Measurements from ENCODE around the gene DLX2.

The DLX2 gene

DNA sequence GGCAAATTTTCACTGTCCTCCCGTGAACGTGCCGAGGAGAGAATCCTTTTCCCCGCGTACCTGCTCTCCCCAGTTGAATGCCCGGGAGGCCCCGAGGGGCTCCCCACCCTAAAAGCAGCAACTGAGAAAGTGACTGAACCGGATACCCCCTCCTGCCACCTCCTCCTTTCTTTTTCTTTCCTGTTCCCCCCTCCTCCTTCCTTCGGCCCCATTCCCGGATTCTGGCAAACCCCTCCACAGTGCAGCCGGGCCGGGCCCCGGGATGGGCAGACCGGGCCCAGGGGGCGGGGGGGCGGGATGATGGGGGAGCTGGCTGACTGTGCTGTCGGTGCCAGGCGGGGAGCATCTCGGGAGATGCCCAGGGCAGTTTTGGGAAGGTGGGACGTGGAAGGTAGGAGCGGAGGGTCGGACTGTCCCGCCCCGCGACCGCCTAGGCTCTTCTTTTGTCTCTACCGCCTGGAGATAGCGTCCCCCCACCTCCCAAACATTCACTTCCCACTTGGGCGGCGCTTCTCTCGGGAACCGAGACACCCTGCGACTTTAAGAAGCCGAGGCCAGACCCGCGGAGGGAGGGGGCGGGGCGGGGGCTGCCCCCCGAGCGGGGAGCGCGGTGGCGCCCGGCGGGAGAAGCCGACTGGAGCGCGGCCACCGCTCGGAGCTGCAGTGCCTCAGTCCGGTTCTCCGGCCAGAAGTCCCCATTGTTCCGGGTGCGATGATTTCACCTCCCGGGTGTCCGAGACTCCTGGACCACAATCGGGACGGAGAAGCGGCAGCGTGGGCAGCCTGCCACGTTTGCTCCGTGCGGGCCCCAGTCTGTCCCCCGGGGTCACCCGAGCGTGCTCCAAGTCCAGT is 8.2 kb downstream of the DLX2 start:
- no peak for DNase-seq (ENCODE audit: low read depth in 3 of 3)

DNA sequence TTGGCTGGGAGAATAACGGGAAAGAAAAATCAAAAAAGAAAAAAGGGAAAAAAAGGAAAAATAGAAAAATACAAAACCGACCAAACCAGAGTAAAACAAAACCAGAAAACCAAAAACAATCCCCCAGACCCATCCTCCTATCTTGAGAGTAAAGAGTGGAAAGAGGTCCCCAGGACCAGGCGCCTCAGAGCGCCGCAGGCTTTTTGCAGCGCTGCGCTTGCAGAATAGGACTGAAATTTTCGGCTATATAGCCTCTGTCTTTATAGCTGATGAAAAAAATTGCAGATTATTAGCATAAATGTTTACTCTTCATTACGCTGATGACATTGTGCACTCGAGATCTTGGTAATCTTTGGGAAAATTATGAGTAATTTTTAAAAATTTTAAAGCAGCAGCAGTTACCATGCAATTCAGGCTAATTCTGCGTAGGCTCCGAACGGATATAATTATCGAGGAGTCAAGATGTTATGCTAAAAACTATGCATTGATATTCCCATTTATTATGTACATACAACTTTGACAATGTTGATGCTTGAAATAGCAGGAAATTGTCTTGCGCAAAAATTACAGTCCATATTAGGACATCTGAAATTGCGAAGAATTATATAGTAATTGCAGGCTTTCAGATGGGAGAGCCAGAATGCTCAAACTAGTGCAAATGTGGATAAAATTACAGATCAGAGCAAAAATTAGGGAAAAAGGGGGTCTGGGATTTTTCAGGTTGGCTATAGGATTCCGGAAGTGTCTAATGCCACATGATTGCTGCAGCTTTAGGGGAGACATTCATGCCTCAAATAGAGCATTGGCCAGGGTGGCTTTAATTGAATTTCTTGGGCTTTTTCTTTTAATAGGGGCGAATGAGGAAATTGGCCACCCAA is 9.0 kb downstream of the DLX2 start:
- DNase-seq (ENCODE audit: low read depth in 3 of 3) = no peak

DNA sequence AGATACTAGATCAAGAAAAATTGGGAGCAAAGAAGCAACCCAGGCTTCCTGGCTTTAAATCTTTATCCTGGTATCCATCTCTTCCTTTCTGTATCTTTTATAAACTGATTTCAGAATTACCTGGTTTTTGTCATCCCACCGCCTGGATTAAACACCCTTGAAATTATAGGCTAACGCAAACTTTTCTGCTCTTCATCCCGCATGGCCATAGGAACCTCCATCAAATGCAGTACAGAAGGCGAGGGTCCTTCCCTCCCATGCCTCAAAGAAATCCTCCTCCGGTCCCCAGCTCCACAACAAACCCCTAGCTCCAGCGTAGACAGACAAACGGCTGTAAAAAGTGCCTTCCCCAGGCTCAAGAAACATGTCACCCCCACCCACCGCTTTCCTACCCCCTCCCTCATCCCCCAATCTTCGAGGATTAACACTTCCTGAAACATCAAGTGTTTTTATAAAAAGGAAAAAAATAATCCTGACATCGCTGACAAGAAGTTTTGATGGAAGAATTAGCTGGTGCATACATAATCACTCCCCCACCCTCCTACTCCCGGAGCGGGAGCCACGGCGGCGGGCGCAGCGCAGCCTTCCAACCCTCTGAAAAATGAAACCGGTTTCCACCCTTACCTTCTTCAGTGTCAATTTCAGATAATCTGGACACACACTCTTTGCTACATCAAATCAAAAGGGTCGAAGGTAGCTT is 9.8 kb downstream of the DLX2 start:
- DNase-seq (ENCODE audit: low read depth in 3 of 3) = no peak

GRCh38 chr2:172091761-172092566 is 10.7 kb downstream of the DLX2 start:
- no peak for DNase-seq (ENCODE audit: low read depth in 3 of 3)

DNA sequence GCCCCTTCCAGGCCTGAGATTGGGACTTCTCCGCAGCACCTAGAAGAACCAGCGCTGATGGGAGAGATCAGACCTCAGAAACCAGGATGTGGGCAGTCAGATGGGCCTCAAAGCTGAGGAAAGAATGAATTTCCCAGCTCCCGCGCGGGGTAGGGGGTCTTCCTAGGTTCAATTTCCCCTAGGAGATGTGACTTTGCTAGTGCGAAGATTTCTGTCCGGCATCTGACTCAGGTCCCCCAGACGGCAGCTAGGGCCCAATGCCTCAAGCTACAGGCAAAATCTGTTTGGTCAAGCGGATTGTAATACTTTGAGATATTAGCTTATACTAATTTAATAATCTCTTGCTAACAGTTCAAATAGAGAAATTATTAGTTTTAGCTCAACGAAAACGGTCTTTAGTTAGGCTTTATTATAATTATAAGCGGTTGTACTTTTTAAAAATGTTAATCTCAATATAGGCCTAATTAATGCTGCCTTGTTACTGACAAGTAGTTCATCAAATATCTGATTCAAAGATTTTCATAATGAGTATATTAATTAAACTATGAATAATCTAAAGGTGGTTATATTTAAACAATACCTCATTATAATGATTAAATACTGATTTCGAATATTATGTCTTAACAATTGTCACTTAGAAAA is 11.6 kb downstream of the DLX2 start:
- DNase-seq (ENCODE audit: low read depth in 3 of 3) = no peak

- DNase-seq (ENCODE audit: low read depth in 3 of 3) = no peak
These were observed 12.4 kb downstream of the DLX2 start for GRCh38 chr2:172090044-172090961.

GRCh38 chr2:172089633-172090032 is 13.1 kb downstream of the DLX2 start:
- no peak for DNase-seq (ENCODE audit: low read depth in 3 of 3)

- DNase-seq (ENCODE audit: low read depth in 3 of 3) = no peak
These were observed 13.6 kb downstream of the DLX2 start for GRCh38 chr2:172089005-172089504.

GRCh38 chr2:172088245-172089004 is 14.3 kb downstream of the DLX2 start:
- no peak for DNase-seq (ENCODE audit: low read depth in 3 of 3)

DNA sequence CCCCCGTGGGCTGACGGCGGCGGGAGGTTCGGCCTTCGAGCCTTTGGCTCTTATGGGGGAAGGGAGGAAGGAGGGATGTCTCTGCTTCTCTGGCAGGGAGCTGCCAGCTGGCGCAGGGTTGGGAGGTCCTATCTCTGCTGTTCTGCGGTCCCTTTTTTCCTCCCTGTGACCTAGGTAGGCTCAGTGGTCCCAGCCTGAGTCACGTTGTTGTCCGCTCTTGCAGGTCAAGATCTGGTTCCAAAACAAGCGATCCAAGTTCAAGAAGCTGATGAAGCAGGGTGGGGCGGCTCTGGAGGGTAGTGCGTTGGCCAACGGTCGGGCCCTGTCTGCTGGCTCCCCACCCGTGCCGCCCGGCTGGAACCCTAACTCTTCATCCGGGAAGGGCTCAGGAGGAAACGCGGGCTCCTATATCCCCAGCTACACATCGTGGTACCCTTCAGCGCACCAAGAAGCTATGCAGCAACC is 14.9 kb downstream of the DLX2 start:
- no peak for DNase-seq (ENCODE audit: low read depth in 3 of 3)

GRCh38 chr2:172087207-172087779 is 15.4 kb downstream of the DLX2 start:
- DNase-seq (ENCODE audit: low read depth in 3 of 3) = no peak

GRCh38 chr2:172086241-172087206 is 16.2 kb downstream of the DLX2 start:
- no peak for DNase-seq (ENCODE audit: low read depth in 3 of 3)

- DNase-seq (ENCODE audit: low read depth in 3 of 3) = no peak
These were observed 17.1 kb downstream of the DLX2 start, which contains the start of gene DLX1 for GRCh38 chr2:172085460-172086159. DLX1 (plus strand) TSS chr2:172085507; CDS start chr2:172085678, 171 bp downstream.

DNA sequence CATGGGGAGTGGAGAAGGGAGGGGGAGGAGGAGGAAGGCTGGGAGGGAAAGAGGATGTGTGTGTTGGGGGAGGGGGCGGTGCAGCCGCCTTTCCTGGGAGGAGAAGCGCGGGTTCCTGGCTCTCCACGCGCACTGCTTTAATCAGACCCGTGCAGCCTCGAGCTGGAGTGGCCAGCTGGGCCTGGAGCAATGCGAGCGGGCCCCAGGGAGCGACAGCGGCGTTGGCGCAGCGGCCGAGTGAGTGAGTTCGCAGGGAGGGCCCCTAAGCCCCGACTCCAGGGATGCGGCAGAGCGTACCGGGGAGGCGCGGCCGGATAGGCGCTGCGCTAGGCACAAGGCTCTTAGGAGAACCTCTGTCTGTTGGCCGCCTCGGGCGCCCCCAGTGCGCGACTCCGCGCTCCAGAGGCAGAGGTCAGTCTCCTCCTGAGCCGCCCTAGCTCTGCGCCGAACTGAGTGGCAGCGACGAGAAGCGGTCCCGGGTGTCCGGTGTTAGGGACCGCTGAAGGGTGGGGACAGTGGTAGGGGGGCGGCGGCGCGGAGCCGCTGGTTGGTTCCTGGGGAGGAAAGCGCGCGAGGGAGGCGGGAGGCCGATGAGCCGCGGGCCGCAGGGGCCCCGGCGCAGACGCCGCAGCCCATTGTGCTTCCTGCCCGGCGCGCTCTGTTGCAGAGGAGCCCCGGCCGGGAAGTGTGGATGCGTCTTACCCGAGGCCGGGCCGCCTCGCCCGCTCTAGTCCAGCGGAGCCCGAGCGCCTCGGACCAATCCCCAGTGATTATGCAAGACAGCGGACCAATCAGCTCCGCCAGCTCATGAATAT is 17.8 kb downstream of the DLX2 start:
- no peak for DNase-seq (ENCODE audit: low read depth in 3 of 3)

DNA sequence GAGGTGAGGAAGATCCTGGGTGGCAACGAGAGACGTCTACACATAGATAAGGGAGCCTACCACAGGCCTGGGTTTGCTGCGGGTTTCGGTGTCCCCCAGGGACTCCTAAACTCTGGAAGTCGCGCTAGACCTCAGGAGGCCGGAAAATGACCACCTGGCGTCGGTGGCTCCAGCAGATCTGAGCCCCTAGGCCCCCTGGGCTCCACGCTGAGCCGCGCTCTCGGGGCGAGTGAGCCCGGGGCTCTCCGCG is 18.4 kb downstream of the DLX2 start:
- no peak for DNase-seq (ENCODE audit: low read depth in 3 of 3)

Data from stimulated activated CD4-positive, alpha-beta T cell treated with anti-CD3 and anti-CD28 coated beads, TNF-alpha, amount 100 ng/mL, for 4 hours (primary cell).